ENCODE data around the gene LRRC66.

- TF ChIP-seq EP300 (IDR thresholded peaks at IDR 0.05; ENCODE audit: borderline replicate concordance) (no peak), USF1 (IDR thresholded peaks at IDR 0.05) (no peak), ZBTB7A (IDR thresholded peaks at IDR 0.05; ENCODE audit: low read depth) (no peak), EGR1 (IDR thresholded peaks at IDR 0.05) (no peak)
Observed at GRCh38 chr4:52032005-52032404, 11.8 kb upstream of the LRRC66 start.
